Breast epithelium (tissue), 3 donors: ENCODE measurements around the gene CCDC57.

Experiments used
- CTCF ChIP-seq, 3 donors: fragments of 450-650 bp; IDR thresholded peaks; one replicate each; pipeline ENCODE4 v1.5.1; 2016 to 2017; ENCODE audit warnings: antibody characterized with exemption in 3 of 3, mild to moderate bottlenecking in 3 of 3, moderate library complexity in 3 of 3
- POLR2A ChIP-seq: fragments of 450-650 bp; IDR thresholded peaks from one replicate; pipeline ENCODE4 v1.6.1; 2016; ENCODE audit warnings: antibody characterized with exemption, mild to moderate bottlenecking, moderate library complexity
- POLR2AphosphoS5 ChIP-seq, 3 donors: sonication (generic); formaldehyde crosslinking; IDR thresholded peaks; one replicate each; pipeline ENCODE4 v1.6.1; 2017; ENCODE audit warnings: antibody characterized with exemption in 3 of 3

GRCh38 chr17:82226146-82226808 is 13.6 kb upstream of the CCDC57 start:
- TF ChIP-seq CTCF (IDR thresholded peaks at IDR 0.05) (no peak), POLR2AphosphoS5 (IDR thresholded peaks at IDR 0.05) (no peak), POLR2A (no peak)
